Skeletal muscle tissue (tissue), 4 donors: ENCODE measurements around the gene F2RL3. TPM values are rescaled to one million over a fixed set of nuclear protein-coding genes. Genes with fewer than 3 reads are reported as not detected.
A peak's percentile ranks its signal among the peaks of the same experiment; 100 is the strongest.

Experiments used
- H3K27ac ChIP-seq: one replicate; pipeline ENCODE4 v1.7.0; 2013; ENCODE audit warnings: mild to moderate bottlenecking, low read depth, low read length, inconsistent platforms
- H3K27me3 ChIP-seq, 3 donors: one replicate each; pipeline ENCODE4 v1.7.0; 2013; ENCODE audit warnings: low read length in 3 of 3; ENCODE audit not compliant: control insufficient read depth in 3 of 3, insufficient read depth in 3 of 3
- H3K36me3 ChIP-seq, 3 donors: one replicate each; pipeline ENCODE4 v1.7.0; 2013; ENCODE audit warnings: low read length in 3 of 3; ENCODE audit not compliant: control insufficient read depth in 3 of 3, insufficient read depth in 3 of 3
- H3K4me1 ChIP-seq, 3 donors: one replicate each; pipeline ENCODE4 v1.7.0; 2013; ENCODE audit warnings: low read length in 3 of 3, mild to moderate bottlenecking in 3 of 3; ENCODE audit not compliant: control insufficient read depth in 3 of 3, insufficient read depth in 3 of 3
- H3K4me3 ChIP-seq, 3 donors: one replicate each; pipeline ENCODE4 v1.7.0; 2013; ENCODE audit warnings: low read length in 3 of 3
- H3K9ac ChIP-seq, 3 donors: one replicate each; pipeline ENCODE4 v1.7.0; 2013; ENCODE audit warnings: low read length in 3 of 3, mild to moderate bottlenecking in 3 of 3, moderate library complexity in 2 of 3, low read depth in 1 of 3
- H3K9me3 ChIP-seq, 3 donors: one replicate each; pipeline ENCODE4 v1.7.0; 2013; ENCODE audit warnings: low read length in 3 of 3; ENCODE audit not compliant: control insufficient read depth in 3 of 3
- total RNA-seq: library from RNA; depleted of rRNA; stranded (reverse); fragments of >200 nt; gene quantifications from one replicate; pipeline ENCODE4 v1.2.3, GENCODE V29; 2014
- donor health status: Osteomylitis.

F2RL3 gene
- total RNA-seq, 1 donor from 2014 or later = 0.52 TPM

DNA sequence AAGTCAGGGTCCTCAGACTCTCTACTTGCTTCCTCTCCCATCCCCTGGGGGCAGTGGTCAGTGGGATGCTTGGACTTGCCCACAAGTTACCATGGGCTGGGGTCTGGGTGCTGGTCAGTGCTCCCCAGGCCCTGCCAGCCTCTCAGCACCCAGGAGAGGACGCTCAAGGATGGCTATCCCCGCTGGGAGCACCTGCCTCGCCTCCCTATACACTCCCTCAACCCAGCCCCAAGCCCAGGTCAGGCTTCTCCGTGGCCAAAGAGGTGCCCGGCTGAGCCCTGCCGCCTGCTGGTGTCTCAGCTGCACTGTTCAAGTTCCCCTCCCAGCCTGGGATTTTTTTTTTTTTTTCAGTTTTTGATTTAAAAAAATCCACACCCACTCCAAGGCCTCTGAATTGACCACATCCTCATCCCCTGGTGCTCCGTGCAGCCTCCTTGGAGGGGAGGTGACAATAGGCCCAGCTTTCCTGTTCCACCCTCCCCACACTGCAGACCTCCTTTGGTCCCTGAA is 10.8 kb downstream of the F2RL3 start:
- Histone ChIP-seq H3K4me1 (peaks cover 0 to 6% (median 2%) of the 10 kb centered on the region in 3 donors), H3K4me3 (no peak overlapping the region), H3K27me3 (peaks cover 9 to 13% (median 12%) of the 10 kb centered on the region in 3 donors), H3K36me3 (no peaks in the 10 kb centered on the region), H3K9me3 (peaks cover 0 to 2% (median 0%) of the 10 kb centered on the region in 3 donors), H3K9ac (no peak overlapping the region), H3K27ac (no peak overlapping the region)

DNA sequence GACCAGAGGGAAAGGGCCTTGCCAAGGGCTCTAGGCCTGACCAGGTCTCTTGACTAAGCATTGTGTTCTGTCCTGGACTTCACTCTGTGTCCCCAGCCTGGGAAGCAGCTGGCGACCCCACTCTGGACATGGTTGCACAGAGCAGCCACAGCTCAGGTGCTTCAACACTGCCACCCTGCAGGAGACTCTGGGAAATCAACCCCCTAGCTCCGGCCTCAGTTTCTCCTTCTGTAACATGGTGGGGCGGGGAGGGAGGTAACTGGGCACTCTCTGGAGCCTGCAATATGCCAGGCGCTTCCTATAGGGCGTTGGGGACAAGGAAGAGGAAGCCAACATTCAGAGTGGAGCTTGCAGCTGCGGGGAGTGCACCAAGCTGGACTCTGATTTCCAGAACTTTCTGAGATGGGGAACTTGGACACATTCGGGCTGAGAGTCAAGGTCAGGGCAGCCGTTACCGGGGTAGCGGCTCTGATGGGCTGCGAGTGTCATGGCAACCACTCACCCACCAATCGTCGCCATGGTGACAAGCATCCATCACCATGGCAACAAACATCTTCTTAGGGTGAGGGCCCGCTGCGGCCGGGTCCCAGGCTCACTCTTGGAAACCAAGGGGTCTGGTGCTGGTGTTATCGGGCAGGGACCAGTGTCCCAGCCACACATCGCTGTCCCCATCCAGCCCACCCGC is 12.8 kb downstream of the F2RL3 start:
- H3K4me1 ChIP-seq = peaks cover 0 to 6% (median 0%) of the 10 kb centered on the region in 3 donors
- H3K9ac ChIP-seq = no peak overlapping the region
- peaks cover 0 to 8% (median 4%) of the 10 kb centered on the region in 3 donors for H3K27me3 ChIP-seq
- H3K27ac ChIP-seq = no peak overlapping the region
- peaks cover 0 to 3% (median 0%) of the 10 kb centered on the region in 3 donors for H3K9me3 ChIP-seq
- no peak overlapping the region for H3K4me3 ChIP-seq
- H3K36me3 ChIP-seq = no peaks in the 10 kb centered on the region

GRCh38 chr19:16902545-16902944 is 13.7 kb downstream of the F2RL3 start:
- H3K4me3 ChIP-seq = no peak overlapping the region
- H3K9me3 ChIP-seq = peaks cover 0 to 3% (median 0%) of the 10 kb centered on the region in 3 donors
- peaks cover 0 to 2% (median 0%) of the 10 kb centered on the region in 3 donors for H3K4me1 ChIP-seq
- peaks cover 0 to 8% (median 2%) of the 10 kb centered on the region in 3 donors for H3K27me3 ChIP-seq
- H3K36me3 ChIP-seq = no peaks in the 10 kb centered on the region
- H3K27ac ChIP-seq = no peak overlapping the region
- H3K9ac ChIP-seq = no peak overlapping the region

DNA sequence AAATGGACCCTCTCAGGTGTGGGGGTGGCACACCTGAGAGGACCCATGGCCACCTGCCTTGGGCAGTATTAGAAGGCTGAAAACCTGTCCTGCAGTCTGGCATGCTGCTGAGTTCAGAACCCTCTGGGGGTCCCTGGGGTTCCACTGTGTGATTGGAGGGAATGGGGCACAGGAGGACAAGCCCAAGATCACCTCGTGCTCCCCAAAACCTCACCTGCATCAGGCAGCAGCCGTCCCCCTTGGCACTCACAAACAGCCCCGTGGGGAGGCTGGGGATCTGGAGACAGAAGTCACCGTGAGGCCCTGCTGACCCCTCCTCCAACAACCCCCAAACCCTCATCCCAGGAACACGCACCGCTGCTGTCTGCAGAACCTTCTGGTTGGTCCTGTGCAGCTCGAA is 14.5 kb downstream of the F2RL3 start:
- Histone ChIP-seq H3K27ac (no peak overlapping the region), H3K36me3 (no peaks in the 10 kb centered on the region), H3K4me1 (no peaks in the 10 kb centered on the region), H3K4me3 (no peak overlapping the region), H3K9me3 (peaks cover 0 to 3% (median 0%) of the 10 kb centered on the region in 3 donors), H3K9ac (no peak overlapping the region), H3K27me3 (peaks cover 0 to 8% (median 0%) of the 10 kb centered on the region in 3 donors)

- H3K27me3 ChIP-seq = peaks cover 0 to 8% (median 0%) of the 10 kb centered on the region in 3 donors
- no peak overlapping the region for H3K4me3 ChIP-seq
- no peak overlapping the region for H3K9ac ChIP-seq
- H3K36me3 ChIP-seq = no peaks in the 10 kb centered on the region
- H3K4me1 ChIP-seq = no peaks in the 10 kb centered on the region
- H3K9me3 ChIP-seq = peaks cover 0 to 3% (median 0%) of the 10 kb centered on the region in 3 donors
- no peak overlapping the region for H3K27ac ChIP-seq
These were observed 15.8 kb downstream of the F2RL3 start for GRCh38 chr19:16904599-16904998.

DNA sequence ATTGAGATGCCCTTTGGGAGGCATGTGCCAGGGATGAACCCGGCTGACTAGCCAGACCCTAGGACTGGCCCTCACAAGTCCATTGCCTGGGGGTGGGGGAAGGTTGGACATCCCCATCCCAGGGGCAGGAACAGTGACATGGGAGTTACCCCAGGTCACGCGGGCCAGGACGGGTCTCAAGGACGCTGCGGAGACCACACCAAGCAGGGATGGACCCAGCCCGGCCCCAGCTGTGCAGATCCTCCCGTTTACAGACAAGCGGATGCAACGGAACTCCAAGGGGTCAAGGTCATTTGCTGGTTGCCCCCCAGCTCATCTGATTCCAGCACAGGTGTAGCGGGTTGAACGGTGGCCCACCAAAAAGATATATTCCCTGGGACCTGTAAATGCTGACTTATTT is 20.0 kb downstream of the F2RL3 start:
- Histone ChIP-seq H3K27me3 (peaks cover 0 to 6% (median 0%) of the 10 kb centered on the region in 3 donors), H3K9me3 (peaks cover 12 to 15% (median 15%) of the 10 kb centered on the region in 3 donors), H3K9ac (no peak overlapping the region), H3K36me3 (no peaks in the 10 kb centered on the region), H3K4me3 (no peak overlapping the region), H3K27ac (no peak overlapping the region), H3K4me1 (no peaks in the 10 kb centered on the region)

DNA sequence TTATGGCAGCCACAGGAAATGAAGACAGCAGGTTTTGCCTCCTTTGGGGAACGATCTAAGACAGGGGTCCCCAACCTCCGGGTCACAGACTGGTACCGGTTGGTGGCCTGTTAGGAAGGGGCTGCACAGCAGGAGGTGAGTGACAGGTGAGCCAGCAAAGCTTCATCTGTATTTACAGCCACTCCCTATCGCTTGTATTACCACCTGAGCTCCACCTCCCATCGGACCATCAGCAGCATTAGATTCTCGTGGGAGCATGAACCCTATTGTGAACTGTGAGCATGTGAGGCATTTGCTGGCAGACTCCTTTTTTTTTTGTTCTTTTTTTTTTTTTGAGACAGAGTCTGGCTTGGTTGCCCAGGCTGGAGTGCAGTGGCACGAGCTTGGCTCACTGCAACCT is 22.2 kb downstream of the F2RL3 start:
- H3K4me3 ChIP-seq = no peak overlapping the region
- peaks cover 12 to 23% (median 15%) of the 10 kb centered on the region in 3 donors for H3K9me3 ChIP-seq
- H3K27ac ChIP-seq = no peak overlapping the region
- no peaks in the 10 kb centered on the region for H3K4me1 ChIP-seq
- H3K9ac ChIP-seq = no peak overlapping the region
- no peaks in the 10 kb centered on the region for H3K27me3 ChIP-seq
- no peaks in the 10 kb centered on the region for H3K36me3 ChIP-seq

GRCh38 chr19:16912780-16913179 is 24.0 kb downstream of the F2RL3 start:
- peak overlapping the region in 1 of 3 donors; percentile 22 for H3K4me3 ChIP-seq
- no peaks in the 10 kb centered on the region for H3K27me3 ChIP-seq
- H3K36me3 ChIP-seq = no peaks in the 10 kb centered on the region
- H3K4me1 ChIP-seq = no peaks in the 10 kb centered on the region
- H3K27ac ChIP-seq = no peak overlapping the region
- H3K9ac ChIP-seq = no peak overlapping the region
- H3K9me3 ChIP-seq = peaks cover 12 to 24% (median 15%) of the 10 kb centered on the region in 3 donors

GRCh38 chr19:16914421-16914820 is 25.6 kb downstream of the F2RL3 start:
- peaks cover 12 to 24% (median 15%) of the 10 kb centered on the region in 3 donors for H3K9me3 ChIP-seq

GRCh38 chr19:16915135-16915534 is 26.3 kb downstream of the F2RL3 start:
- Histone ChIP-seq H3K4me3 (no peak overlapping the region), H3K36me3 (no peaks in the 10 kb centered on the region), H3K27ac (no peak overlapping the region), H3K4me1 (no peaks in the 10 kb centered on the region), H3K9me3 (peaks cover 16 to 28% (median 20%) of the 10 kb centered on the region in 3 donors), H3K9ac (no peak overlapping the region), H3K27me3 (no peaks in the 10 kb centered on the region)

More at GRCh38 chr19:16914421-16914820, 25.6 kb downstream of the F2RL3 start:
- no peak overlapping the region for H3K9ac ChIP-seq
- H3K27ac ChIP-seq = no peak overlapping the region
- no peaks in the 10 kb centered on the region for H3K27me3 ChIP-seq
- H3K4me1 ChIP-seq = no peaks in the 10 kb centered on the region
- H3K4me3 ChIP-seq = no peak overlapping the region
- H3K36me3 ChIP-seq = no peaks in the 10 kb centered on the region
